HUDEP-2 (cell line): Measurements from ENCODE around the gene LYRM4.
"Not testable (repeated sequence)": the region's sequence is repeated elsewhere in the genome, so short reads cannot be mapped to it uniquely, and the experiment has no call there.

ENCODE experiments used
- DNase-seq, 76 experiments: peaks; one replicate each; lab custom pipeline; 2025; ENCODE audit not compliant: unreplicated experiment in 76 of 76; lab: John Stamatoyannopoulos, UW

Gene LYRM4

GRCh38 chr6:5125152-5126006 is 135.4 kb downstream of the LYRM4 start:
- peak in 1 of 76 experiments; percentile 10 for DNase-seq

GRCh38 chr6:5124526-5124925 is 136.2 kb downstream of the LYRM4 start:
- DNase-seq: no peak

- no peak for DNase-seq
Observed at GRCh38 chr6:5123296-5124143, 137.2 kb downstream of the LYRM4 start.

- DNase-seq: no peak
Observed at GRCh38 chr6:5122504-5123112, 138.1 kb downstream of the LYRM4 start.

- no peak for DNase-seq
Observed at GRCh38 chr6:5121956-5122355, 138.8 kb downstream of the LYRM4 start.

- DNase-seq: no peak
Observed at GRCh38 chr6:5121479-5121878, 139.3 kb downstream of the LYRM4 start.

- DNase-seq: not testable (repeated sequence)
Observed at GRCh38 chr6:5120543-5120942, 140.2 kb downstream of the LYRM4 start.

GRCh38 chr6:5120011-5120410 is 140.7 kb downstream of the LYRM4 start:
- no peak for DNase-seq

- no peak for DNase-seq
Observed at GRCh38 chr6:5119090-5119951, 141.4 kb downstream of the LYRM4 start.

- DNase-seq: peak in 1 of 76 experiments; percentile 3
Observed at GRCh38 chr6:5116243-5116991, 144.3 kb downstream of the LYRM4 start.

- DNase-seq: no peak
Observed at GRCh38 chr6:5115168-5115567, 145.6 kb downstream of the LYRM4 start.

- DNase-seq: no peak
Observed at GRCh38 chr6:5113096-5113495, 147.7 kb downstream of the LYRM4 start.

GRCh38 chr6:5112066-5112799 is 148.5 kb downstream of the LYRM4 start:
- DNase-seq: no peak

- no peak for DNase-seq
Observed at GRCh38 chr6:5111626-5112025, 149.1 kb downstream of the LYRM4 start.

- DNase-seq: no peak
Observed at GRCh38 chr6:5110246-5110645, 150.5 kb downstream of the LYRM4 start.

GRCh38 chr6:5109436-5109835 is 151.3 kb downstream of the LYRM4 start:
- no peak for DNase-seq

GRCh38 chr6:5108536-5109150 is 152.1 kb downstream of the LYRM4 start:
- DNase-seq: no peak

GRCh38 chr6:5108068-5108467 is 152.7 kb downstream of the LYRM4 start:
- no peak for DNase-seq

- no peak for DNase-seq
Observed at GRCh38 chr6:5107341-5107740, 153.4 kb downstream of the LYRM4 start.
